ENCODE data around the gene RIC1. TPM values are rescaled to one million over a fixed set of nuclear protein-coding genes. Genes with fewer than 3 reads are reported as not detected.

RIC1 gene
- total and polyA plus RNA-seq, 2 of the 8 experiments (the other 6 are each of a cell fraction or from before 2014, with no cell fraction given), result 10.7 to 24.5 TPM

DNA sequence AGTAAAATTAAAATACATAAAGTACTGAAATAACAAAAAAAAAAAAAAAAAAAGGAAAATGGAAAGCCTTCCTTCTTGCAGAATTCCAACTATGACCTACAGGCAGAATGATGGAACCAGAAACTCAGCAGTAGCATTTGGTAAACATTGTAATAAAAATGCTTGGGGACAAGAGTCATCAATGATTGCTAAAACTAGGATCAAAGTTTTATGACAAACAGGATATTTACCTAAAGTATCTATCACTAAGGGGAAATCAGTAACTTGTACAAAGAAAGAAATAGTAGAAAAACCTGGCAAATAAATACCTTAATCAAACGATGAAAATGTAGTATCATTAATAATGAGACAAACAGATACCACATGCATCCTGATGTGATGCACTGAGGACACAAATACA lies 186.6 kb downstream of the RIC1 start:
- Histone ChIP-seq H3K79me2 (ENCODE audit: control insufficient read depth in 1 of 2, insufficient read depth in 2 of 2, low read length in 2 of 2) (no peaks in the 10 kb centered on the region), H2BK15ac (ENCODE audit: low read length) (no peak overlapping the region), H3K9me3 (ENCODE audit: insufficient read depth in 2 of 2, low read depth in 1 of 2, low read length in 1 of 2) (no peaks in the 10 kb centered on the region), H4K91ac (replicated peaks; ENCODE audit: insufficient read length, low read length) (no peak overlapping the region), H3K23me2 (ENCODE audit: low read depth, low read length) (no peaks in the 10 kb centered on the region), H3K14ac (ENCODE audit: insufficient read length) (no peak overlapping the region), H3K4me3 (ENCODE audit: extremely low read depth in 1 of 4, insufficient read depth in 2 of 4, low read depth in 3 of 4, low read length in 4 of 4) (no peak overlapping the region), H4K20me1 (replicated peaks in 1 of 2; ENCODE audit: control insufficient read depth in 1 of 2, insufficient read depth in 2 of 2, low read length in 2 of 2) (peaks cover 0 to 2% of the 10 kb centered on the region in 2 experiments), H3K36me3 (ENCODE audit: control insufficient read depth in 2 of 4, insufficient read depth in 4 of 4, low read length in 3 of 4) (peaks cover 0 to 9% (median 2%) of the 10 kb centered on the region in 4 experiments; a peak in 3 of 8 replicates), H3K4me2 (ENCODE audit: insufficient read depth in 1 of 2, low read depth in 2 of 2, low read length in 2 of 2) (no peak overlapping the region), H3K18ac (ENCODE audit: extremely low read depth, low read length) (no peak overlapping the region), H2BK12ac (ENCODE audit: low read depth, low read length) (no peak overlapping the region), H3K4me1 (replicated peaks in 1 of 4; ENCODE audit: control insufficient read depth in 3 of 4, insufficient read depth in 4 of 4, low read length in 3 of 4) (no peaks in the 10 kb centered on the region), H3K27me3 (replicated peaks in 1 of 4; ENCODE audit: control insufficient read depth in 3 of 4, extremely low read depth in 1 of 4, insufficient read depth in 3 of 4, low read length in 3 of 4) (no peaks in the 10 kb centered on the region), H3K9ac (replicated peaks in 1 of 4; ENCODE audit: extremely low read depth in 1 of 4, low read depth in 3 of 4, low read length in 3 of 4) (no peak overlapping the region), H3K27ac (ENCODE audit: low read depth, low read length) (no peak overlapping the region), H4K8ac (ENCODE audit: extremely low read depth, insufficient read depth, low read length) (no peak overlapping the region), H3K56ac (replicated peaks; ENCODE audit: insufficient read length, low read depth, low read length) (no peak overlapping the region), H3K4ac (replicated peaks; ENCODE audit: insufficient read length, low read depth, low read length) (no peak overlapping the region), H3K23ac (ENCODE audit: insufficient read length) (no peak overlapping the region), H2AFZ (ENCODE audit: low read length) (no peak overlapping the region), H2BK120ac (replicated peaks; ENCODE audit: low read depth, low read length) (no peak overlapping the region), H3K79me1 (ENCODE audit: low read depth, low read length) (no peaks in the 10 kb centered on the region), H2AK5ac (ENCODE audit: low read depth, low read length) (no peak overlapping the region), H2BK5ac (ENCODE audit: low read depth, low read length) (no peak overlapping the region), H4K5ac (ENCODE audit: insufficient read length, low read depth, low read length) (no peak overlapping the region), H2BK20ac (ENCODE audit: low read length) (no peak overlapping the region)
- FAIRE-seq, result no peak
- WGBS, 2 experiments (ENCODE audit: extremely low coverage in 1 of 2, insufficient coverage in 1 of 2, insufficient read length in 1 of 2, insufficient replicate concordance in 2 of 2, low coverage in 1 of 2, low lambda C conversion rate in 2 of 2, missing lambda C conversion rate in 1 of 2), result 83% methylated on average over 1 of the region's 1 CpG; no CpG with 5 or more reads in 1 of the 2 experiments
- no peak for DNase-seq (ENCODE audit: low read depth in 1 of 2, low spot score in 2 of 2)
- POLR2A ChIA-PET (ENCODE audit: partially characterized antibody), result no interaction called here
- CTCF ChIA-PET (ENCODE audit: partially characterized antibody), result no interaction called here
- TF ChIP-seq KDM5A (IDR thresholded peaks at IDR 0.05; ENCODE audit: low read length) (no peak), RFX5 (IDR thresholded peaks at IDR 0.05; ENCODE audit: borderline replicate concordance, low read depth, low read length) (no peak), TCF12 (IDR thresholded peaks at IDR 0.05; ENCODE audit: low read depth, low read length) (no peak), CHD2 (IDR thresholded peaks at IDR 0.05; ENCODE audit: low read length) (no peak), SUZ12 (IDR thresholded peaks at IDR 0.05; ENCODE audit: low read length) (no peak), BRCA1 (IDR thresholded peaks at IDR 0.05; ENCODE audit: low read depth, low read length) (no peak), EP300 (IDR thresholded peaks at IDR 0.05; ENCODE audit: borderline replicate concordance in 1 of 2, low read depth in 2 of 2, low read length in 2 of 2) (no peak), SP2 (IDR thresholded peaks at IDR 0.05; ENCODE audit: low read length) (no peak), GABPA (IDR thresholded peaks at IDR 0.05; ENCODE audit: borderline replicate concordance, insufficient read depth, low read length) (no peak), NRF1 (IDR thresholded peaks at IDR 0.05; ENCODE audit: low read depth, low read length) (no peak), TBP (IDR thresholded peaks at IDR 0.05; ENCODE audit: low read depth, low read length) (no peak), ATF2 (IDR thresholded peaks at IDR 0.05; ENCODE audit: low read length) (no peak), RAD21 (IDR thresholded peaks at IDR 0.05 in 1 of 2, conservative IDR thresholded peaks at IDR 0.05 in 1 of 2; ENCODE audit: low read depth in 2 of 2, low read length in 2 of 2) (no peak)
